ENCODE results near the gene DCAF5.

- TF ChIP-seq CTCF (IDR thresholded peaks at IDR 0.05; ENCODE audit: low read depth, low read length) (no peak), EZH2phosphoT487 (IDR thresholded peaks at IDR 0.05; ENCODE audit: low read depth) (no peak)
Observed at GRCh38 chr14:69048456-69048855, 104.5 kb downstream of the DCAF5 start.
